HEK293 (cell line): Measurements from ENCODE around the gene RHEB.

Experiments
- CTCF ChIA-PET: fragments of 350-600 bp; formaldehyde crosslinking; extraction: SDS; loops from one replicate; lab custom pipeline; 2021; ENCODE audit warnings: antibody characterized with exemption; lab: Yijun Ruan, JAX
- POLR2A ChIA-PET: fragments of 300-600 bp; formaldehyde crosslinking; extraction: SDS; loops from one replicate; lab custom pipeline; 2020; ENCODE audit warnings: antibody characterized with exemption, inconsistent platforms; lab: Yijun Ruan, JAX
- H3K27ac ChIP-seq: fragments of 200-500 bp; sonication (Bioruptor generic); 2 replicates; pipeline ENCODE4 v1.5.1; 2014; ENCODE audit warnings: low read depth, low read length, control low read depth, inconsistent platforms; ENCODE audit errors: extremely low read depth
- H3K36me3 ChIP-seq, 2 experiments: fragments of 200-500 bp in 1 of 2; sonication (Bioruptor generic) in 1 of 2; 1 replicate in 1 of 2; 2 replicates in 1 of 2; pipeline ENCODE4 v1.5.1; 2014 to 2017; ENCODE audit warnings: inconsistent platforms in 2 of 2, low read length in 2 of 2; ENCODE audit not compliant: control insufficient read depth in 2 of 2, insufficient read depth in 1 of 2
- H3K4me1 ChIP-seq: fragments of 200-500 bp; sonication (Bioruptor generic); 2 replicates; pipeline ENCODE4 v1.5.1; 2014; ENCODE audit warnings: mild to moderate bottlenecking, low read length, inconsistent platforms; ENCODE audit not compliant: control insufficient read depth, insufficient read depth
- H3K4me3 ChIP-seq: 2 replicates; pipeline ENCODE4 v1.5.1; 2011; ENCODE audit warnings: low read depth, mild to moderate bottlenecking, control low read depth, low read length, moderate library complexity
- H3K9me3 ChIP-seq: fragments of 200-500 bp; sonication (Bioruptor generic); 2 replicates; pipeline ENCODE4 v1.5.1; 2014; ENCODE audit warnings: low read depth, low read length, inconsistent platforms; ENCODE audit not compliant: control insufficient read depth, insufficient read depth
- BCL11A ChIP-seq: fragments of 450-650 bp; formaldehyde crosslinking; IDR thresholded peaks from 2 replicates; pipeline ENCODE4 v1.5.1; 2016; ENCODE audit warnings: low read depth, missing biosample characterization, missing genetic modification characterization
- GFI1B ChIP-seq: fragments of 450-650 bp; formaldehyde crosslinking; IDR thresholded peaks from 2 replicates; pipeline ENCODE4 v1.5.1; 2016; ENCODE audit warnings: missing biosample characterization, missing genetic modification characterization
- OSR2 ChIP-seq: fragments of 450-650 bp; formaldehyde crosslinking; IDR thresholded peaks from 2 replicates; pipeline ENCODE4 v1.5.1; 2016; ENCODE audit warnings: missing biosample characterization, missing genetic modification characterization
- REPIN1 ChIP-seq: fragments of 450-650 bp; formaldehyde crosslinking; IDR thresholded peaks from 2 replicates; pipeline ENCODE4 v1.5.1; 2017; ENCODE audit warnings: missing biosample characterization, missing genetic modification characterization, low read depth
- SP2 ChIP-seq: fragments of 450-650 bp; formaldehyde crosslinking; IDR thresholded peaks from 2 replicates; pipeline ENCODE4 v1.5.1; 2016; ENCODE audit warnings: missing biosample characterization, missing genetic modification characterization
- ZBTB10 ChIP-seq: fragments of 450-650 bp; formaldehyde crosslinking; IDR thresholded peaks from 2 replicates; pipeline ENCODE4 v1.5.1; 2016; ENCODE audit warnings: missing biosample characterization, missing genetic modification characterization
- ZNF148 ChIP-seq: fragments of 450-650 bp; formaldehyde crosslinking; IDR thresholded peaks from 2 replicates; pipeline ENCODE4 v1.5.0; 2017; ENCODE audit warnings: missing biosample characterization, missing genetic modification characterization, borderline replicate concordance
- ZNF18 ChIP-seq: fragments of 450-650 bp; formaldehyde crosslinking; IDR thresholded peaks from 2 replicates; pipeline ENCODE4 v1.5.1; 2016; ENCODE audit warnings: missing biosample characterization, missing genetic modification characterization
- ZNF335 ChIP-seq: fragments of 450-650 bp; formaldehyde crosslinking; conservative IDR thresholded peaks from 2 replicates; pipeline ENCODE4 v1.5.1; 2016; ENCODE audit warnings: missing biosample characterization, missing genetic modification characterization
- ZNF398 ChIP-seq: fragments of 450-650 bp; formaldehyde crosslinking; IDR thresholded peaks from 2 replicates; pipeline ENCODE4 v1.5.1; 2017; ENCODE audit warnings: missing biosample characterization, missing genetic modification characterization
- ZNF658 ChIP-seq: fragments of 450-650 bp; formaldehyde crosslinking; IDR thresholded peaks from 2 replicates; pipeline ENCODE4; 2016; ENCODE audit warnings: missing biosample characterization, missing genetic modification characterization
- ZNF704 ChIP-seq: fragments of 450-650 bp; formaldehyde crosslinking; IDR thresholded peaks from 2 replicates; pipeline ENCODE4 v1.5.1; 2016; ENCODE audit warnings: missing biosample characterization, missing genetic modification characterization
- ZNF837 ChIP-seq: fragments of 450-650 bp; formaldehyde crosslinking; IDR thresholded peaks from 2 replicates; pipeline ENCODE4 v1.5.1; 2016; ENCODE audit warnings: missing biosample characterization, missing genetic modification characterization
- ZSCAN30 ChIP-seq: fragments of 450-650 bp; IDR thresholded peaks from 2 replicates; pipeline ENCODE4 v1.5.1; 2018; ENCODE audit warnings: missing biosample characterization, mild to moderate bottlenecking, missing genetic modification characterization, moderate library complexity
- TF ChIP-seq, protein P1 (sequence below): fragments of 450-650 bp; formaldehyde crosslinking; IDR thresholded peaks from 2 replicates; pipeline ENCODE4 v1.5.1; 2016; ENCODE audit warnings: missing biosample characterization, missing genetic modification characterization
- TF ChIP-seq, protein P2 (sequence below): fragments of 450-650 bp; formaldehyde crosslinking; IDR thresholded peaks from 2 replicates; pipeline ENCODE4 v1.5.1; 2016; ENCODE audit warnings: missing biosample characterization, missing genetic modification characterization

RHEB gene

GRCh38 chr7:151501676-151502075, 18.0 kb downstream of the RHEB start (continued):
- TF ChIP-seq, protein P1, sequence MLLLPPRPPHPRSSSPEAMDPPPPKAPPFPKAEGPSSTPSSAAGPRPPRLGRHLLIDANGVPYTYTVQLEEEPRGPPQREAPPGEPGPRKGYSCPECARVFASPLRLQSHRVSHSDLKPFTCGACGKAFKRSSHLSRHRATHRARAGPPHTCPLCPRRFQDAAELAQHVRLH (tag by site-specific recombination): no peak
- no peak for TF ChIP-seq ZNF704 (tag by site-specific recombination)
- TF ChIP-seq ZBTB10 (tag by site-specific recombination): no peak
- TF ChIP-seq BCL11A (tag by site-specific recombination): no peak

DNA sequence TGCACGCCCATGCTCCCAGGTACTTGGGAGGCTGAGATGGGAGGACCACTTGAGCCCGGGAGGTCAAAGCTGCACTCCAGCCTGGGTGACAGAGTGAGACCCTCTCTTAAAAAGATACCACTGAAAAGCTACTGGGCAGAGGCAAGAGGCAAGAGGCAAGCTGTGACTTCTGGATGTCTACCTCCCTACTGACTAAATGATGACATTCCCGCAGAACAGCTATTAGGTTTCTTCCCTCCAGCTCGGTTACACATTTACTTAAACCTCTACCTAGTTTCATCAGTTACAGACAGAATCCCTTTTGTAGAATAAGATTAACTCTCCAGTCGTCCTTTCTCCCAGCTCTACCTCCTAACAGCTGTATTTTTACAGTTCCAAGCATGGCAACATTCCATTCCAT, 21.2 kb downstream of the RHEB start:
- H3K27ac ChIP-seq: no peak overlapping the region
- H3K36me3 ChIP-seq: no peaks in the 10 kb centered on the region
- CTCF ChIA-PET: interaction anchor here (0.6 to 1.1 kb wide), 4 partner anchors 10 to 284 kb away, joined by 3 read pairs; no protein-coding TSS in a partner anchor
- peaks cover 15% of the 10 kb centered on the region for H3K4me1 ChIP-seq
- H3K9me3 ChIP-seq: no peaks in the 10 kb centered on the region
- POLR2A ChIA-PET: no interaction called here
- TF ChIP-seq ZNF148 (tag by site-specific recombination): no peak
- TF ChIP-seq ZSCAN30 (tag by site-specific recombination): no peak
- TF ChIP-seq ZNF18 (tag by site-specific recombination): no peak
- peak; percentile 57; the same call in 1 of the 2 replicates for TF ChIP-seq OSR2 (tag by site-specific recombination)
- H3K4me3 ChIP-seq: no peak overlapping the region

DNA sequence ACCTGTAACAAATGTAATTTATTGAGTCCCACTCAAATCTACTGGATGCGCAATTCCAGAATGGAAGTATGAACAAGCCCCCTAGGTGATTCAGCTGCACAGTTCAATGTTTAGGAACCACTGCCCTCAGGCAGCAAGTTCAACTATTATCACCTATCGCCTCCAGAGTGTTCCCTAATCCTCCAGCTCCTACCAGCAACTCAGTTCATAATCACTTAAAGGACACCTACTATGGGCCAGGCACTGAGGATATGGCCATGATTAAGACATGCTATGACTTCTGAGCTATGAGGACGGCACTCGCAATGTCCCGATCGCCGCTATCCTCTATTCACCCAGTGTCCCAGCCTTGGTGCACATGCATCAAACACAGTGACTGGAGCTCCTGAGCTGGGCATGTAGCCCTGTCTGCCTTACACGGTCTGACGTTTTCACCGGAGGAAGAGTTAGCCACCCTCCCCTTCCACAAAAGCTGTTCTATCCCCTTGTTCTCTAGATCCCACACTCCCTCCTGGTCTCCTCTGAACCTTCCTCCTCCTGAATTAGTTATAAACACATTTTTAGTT, 22.3 kb downstream of the RHEB start:
- Histone ChIP-seq H3K27ac (no peak overlapping the region), H3K9me3 (no peaks in the 10 kb centered on the region), H3K4me3 (no peak overlapping the region), H3K36me3 (no peaks in the 10 kb centered on the region), H3K4me1 (peaks cover 15% of the 10 kb centered on the region)
- ChIA-PET POLR2A (interaction anchor here (1.2 kb wide), 1 partner anchor 22 kb away, joined by 5 read pairs; the partner anchor contains the start of gene RHEB), CTCF (interaction anchor here (0.7 to 1.2 kb wide), 2 partner anchors 129 to 237 kb away, joined by 3 to 5 read pairs; no protein-coding TSS in a partner anchor)
- TF ChIP-seq, protein P2, sequence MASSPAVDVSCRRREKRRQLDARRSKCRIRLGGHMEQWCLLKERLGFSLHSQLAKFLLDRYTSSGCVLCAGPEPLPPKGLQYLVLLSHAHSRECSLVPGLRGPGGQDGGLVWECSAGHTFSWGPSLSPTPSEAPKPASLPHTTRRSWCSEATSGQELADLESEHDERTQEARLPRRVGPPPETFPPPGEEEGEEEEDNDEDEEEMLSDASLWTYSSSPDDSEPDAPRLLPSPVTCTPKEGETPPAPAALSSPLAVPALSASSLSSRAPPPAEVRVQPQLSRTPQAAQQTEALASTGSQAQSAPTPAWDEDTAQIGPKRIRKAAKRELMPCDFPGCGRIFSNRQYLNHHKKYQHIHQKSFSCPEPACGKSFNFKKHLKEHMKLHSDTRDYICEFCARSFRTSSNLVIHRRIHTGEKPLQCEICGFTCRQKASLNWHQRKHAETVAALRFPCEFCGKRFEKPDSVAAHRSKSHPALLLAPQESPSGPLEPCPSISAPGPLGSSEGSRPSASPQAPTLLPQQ (tag by site-specific recombination): no peak
- no peak for TF ChIP-seq GFI1B (tag by site-specific recombination)
- TF ChIP-seq ZNF837 (tag by site-specific recombination): no peak
- no peak for TF ChIP-seq SP2
- no peak for TF ChIP-seq ZNF658
- no peak for TF ChIP-seq REPIN1 (tag by site-specific recombination)
- no peak for TF ChIP-seq ZNF335 (tag by site-specific recombination)
- TF ChIP-seq ZNF398 (tag by site-specific recombination): no peak
